Erythroblast (primary cell): ENCODE results near the gene ARHGAP42.

Experiments
- GATA1 ChIP-seq: IDR thresholded peaks from 2 replicates; pipeline ENCODE4 v1.6.1; 2011; ENCODE audit warnings: low read depth, mild to moderate bottlenecking, control low read depth, low read length, moderate library complexity
- POLR2A ChIP-seq: IDR thresholded peaks from 2 replicates; pipeline ENCODE4 v1.6.1; 2011; ENCODE audit warnings: mild to moderate bottlenecking, low read length

GRCh38 chr11:100683126-100683525, 4.0 kb upstream of the ARHGAP42 start:
- no peak for TF ChIP-seq POLR2A
- no peak for TF ChIP-seq GATA1
